Subcutaneous abdominal adipose tissue (tissue), 5 donors: ENCODE data around the gene TRIM26.

ENCODE experiments used
- H3K27ac ChIP-seq: one replicate; pipeline ENCODE4 v1.7.0; 2013; ENCODE audit warnings: low read depth, mild to moderate bottlenecking, inconsistent platforms, low read length, moderate library complexity
- H3K27me3 ChIP-seq, 5 donors: one replicate each; pipeline ENCODE4 v1.7.0; 2013; ENCODE audit warnings: low read length in 5 of 5, inconsistent platforms in 1 of 5; ENCODE audit not compliant: control insufficient read depth in 5 of 5, insufficient read depth in 4 of 5
- H3K36me3 ChIP-seq, 5 donors: one replicate each; pipeline ENCODE4 v1.7.0; 2013; ENCODE audit warnings: low read length in 5 of 5; ENCODE audit not compliant: control insufficient read depth in 5 of 5, insufficient read depth in 5 of 5
- H3K4me1 ChIP-seq, 5 donors: one replicate each; pipeline ENCODE4 v1.7.0; 2013; ENCODE audit warnings: low read length in 5 of 5, mild to moderate bottlenecking in 3 of 5, moderate library complexity in 1 of 5; ENCODE audit not compliant: control insufficient read depth in 5 of 5, insufficient read depth in 5 of 5
- H3K4me3 ChIP-seq, 5 donors: one replicate each; pipeline ENCODE4 v1.7.0; 2013; ENCODE audit warnings: low read length in 5 of 5, low read depth in 1 of 5
- H3K9ac ChIP-seq, 5 donors: one replicate each; pipeline ENCODE4 v1.7.0; 2013; ENCODE audit warnings: low read length in 5 of 5, mild to moderate bottlenecking in 4 of 5, moderate library complexity in 3 of 5
- H3K9me3 ChIP-seq, 5 donors: one replicate each; pipeline ENCODE4 v1.7.0; 2013; ENCODE audit warnings: low read length in 5 of 5; ENCODE audit not compliant: control insufficient read depth in 5 of 5
- donor health status: healthy.
- donor health status: healthy.
- donor health status: healthy.
- donor health status: healthy.
- donor health status: healthy.

Gene TRIM26

DNA sequence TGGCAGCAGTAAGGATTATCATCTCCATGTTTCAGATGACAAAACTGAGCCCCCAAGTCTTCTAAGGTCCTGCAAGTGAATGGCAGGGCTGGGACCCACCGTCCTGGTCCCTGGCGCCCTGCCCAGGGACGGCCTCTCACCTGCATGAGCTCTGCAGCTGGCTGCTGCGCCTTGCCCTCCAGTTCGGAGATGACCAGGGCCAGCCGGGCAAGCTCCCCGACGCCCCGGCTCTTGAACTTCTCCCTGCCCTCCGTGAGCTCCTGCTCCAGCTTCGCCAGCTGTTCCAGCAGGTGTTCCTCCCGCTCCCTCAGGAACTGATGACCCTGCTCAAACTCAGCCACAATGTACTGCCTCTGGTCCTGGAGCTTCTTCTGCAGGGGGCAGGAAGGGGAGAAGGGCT lies 16.8 kb downstream of the TRIM26 start:
- Histone ChIP-seq H3K9me3 (no peaks in the 10 kb centered on the region), H3K9ac (no peak overlapping the region), H3K27me3 (no peaks in the 10 kb centered on the region), H3K4me1 (peaks cover 0 to 6% (median 1%) of the 10 kb centered on the region in 5 donors), H3K27ac (no peak overlapping the region), H3K4me3 (no peak overlapping the region), H3K36me3 (peaks cover 0 to 79% (median 62%) of the 10 kb centered on the region in 5 donors)

DNA sequence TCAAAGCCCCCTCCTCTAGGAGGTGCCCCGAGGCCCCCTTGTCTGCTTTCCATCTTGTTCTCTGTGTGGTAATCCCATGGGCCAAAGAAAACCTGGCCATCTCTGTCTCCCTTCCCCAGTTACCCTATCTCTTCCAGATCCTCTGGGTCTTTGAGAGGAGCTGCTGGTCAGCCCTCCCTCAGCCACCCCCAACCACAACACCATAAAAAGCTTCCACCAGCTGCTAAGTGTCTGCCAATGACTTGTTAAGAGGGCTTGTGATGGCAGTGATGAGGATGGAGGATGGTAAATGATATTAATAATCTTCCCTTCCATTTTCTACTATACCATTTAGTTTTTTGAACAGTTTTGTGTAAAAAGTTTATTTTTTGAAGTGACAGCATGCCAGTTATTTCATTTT lies 17.3 kb downstream of the TRIM26 start:
- no peak overlapping the region for H3K27ac ChIP-seq
- H3K4me1 ChIP-seq: peaks cover 0 to 3% (median 0%) of the 10 kb centered on the region in 5 donors
- peaks cover 0 to 82% (median 66%) of the 10 kb centered on the region in 5 donors for H3K36me3 ChIP-seq
- H3K4me3 ChIP-seq: no peak overlapping the region
- H3K9me3 ChIP-seq: no peaks in the 10 kb centered on the region
- H3K9ac ChIP-seq: no peak overlapping the region
- no peaks in the 10 kb centered on the region for H3K27me3 ChIP-seq

DNA sequence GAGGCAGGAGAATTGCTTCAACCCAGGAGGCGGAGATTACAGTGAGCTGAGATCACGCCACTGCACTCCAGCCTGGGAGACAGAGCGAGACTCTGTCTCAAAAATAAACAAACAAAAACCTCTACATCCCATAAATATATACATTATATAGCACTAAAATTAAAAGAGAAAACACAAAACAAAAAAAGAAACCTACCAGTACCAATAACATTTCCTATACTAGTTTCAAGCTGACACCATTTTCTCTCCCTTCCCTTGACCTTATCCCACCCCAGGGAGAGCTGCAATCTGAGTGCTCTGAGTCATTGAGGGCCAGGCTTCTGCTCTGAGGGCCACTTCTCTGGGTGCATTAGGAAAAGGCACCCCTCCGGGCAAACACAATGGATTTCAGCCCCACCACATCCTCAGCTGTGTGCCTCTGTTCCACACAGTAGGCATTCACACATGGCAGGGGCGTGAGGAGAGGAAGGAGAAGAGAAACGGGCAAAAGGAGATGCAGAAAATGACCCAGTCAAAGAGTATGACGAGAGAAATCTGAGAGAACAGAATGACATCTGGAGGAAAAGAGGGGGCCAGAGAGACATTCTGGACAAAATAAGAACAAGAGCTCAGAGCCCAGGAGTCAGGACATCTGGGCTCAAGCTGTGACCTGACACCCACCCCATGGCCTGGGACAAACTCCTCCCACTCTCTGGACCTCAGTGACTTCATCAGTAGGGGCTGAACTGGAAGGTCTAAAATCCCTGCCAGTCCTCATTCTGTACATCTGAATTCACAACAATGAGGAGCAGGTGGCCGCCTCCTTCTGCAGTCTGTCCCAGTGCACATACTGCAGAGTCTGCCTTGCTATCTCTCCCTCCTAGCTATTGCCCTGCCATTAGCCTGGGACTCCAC lies 18.2 kb downstream of the TRIM26 start:
- Histone ChIP-seq H3K4me3 (no peak overlapping the region), H3K9me3 (no peaks in the 10 kb centered on the region), H3K9ac (no peak overlapping the region), H3K27ac (no peak overlapping the region), H3K4me1 (no peaks in the 10 kb centered on the region), H3K36me3 (peaks cover 0 to 82% (median 66%) of the 10 kb centered on the region in 5 donors), H3K27me3 (no peaks in the 10 kb centered on the region)

DNA sequence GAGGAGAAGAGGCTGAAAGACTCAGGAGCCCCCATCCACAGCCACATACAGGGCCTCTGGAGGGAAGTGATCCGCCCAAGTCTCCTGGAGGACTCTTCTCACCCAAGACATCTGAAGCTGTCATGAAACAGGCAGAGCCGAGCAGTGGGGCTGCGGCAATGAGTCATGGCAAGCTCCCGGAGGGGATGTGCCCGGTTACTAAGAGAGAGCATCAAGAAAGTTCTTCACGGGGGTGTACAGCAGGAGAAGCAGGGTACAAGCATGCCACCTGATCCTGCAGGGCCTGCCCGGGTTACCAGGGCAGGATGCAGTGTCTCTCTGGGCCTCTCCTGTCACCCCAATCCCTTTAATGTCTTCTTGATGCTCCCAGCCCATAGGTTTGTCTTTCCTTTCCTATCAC lies 21.1 kb downstream of the TRIM26 start:
- H3K9ac ChIP-seq: no peak overlapping the region
- no peaks in the 10 kb centered on the region for H3K9me3 ChIP-seq
- H3K27me3 ChIP-seq: no peaks in the 10 kb centered on the region
- no peak overlapping the region for H3K4me3 ChIP-seq
- H3K4me1 ChIP-seq: no peaks in the 10 kb centered on the region
- H3K27ac ChIP-seq: no peak overlapping the region
- H3K36me3 ChIP-seq: peaks cover 7 to 85% (median 68%) of the 10 kb centered on the region in 5 donors

DNA sequence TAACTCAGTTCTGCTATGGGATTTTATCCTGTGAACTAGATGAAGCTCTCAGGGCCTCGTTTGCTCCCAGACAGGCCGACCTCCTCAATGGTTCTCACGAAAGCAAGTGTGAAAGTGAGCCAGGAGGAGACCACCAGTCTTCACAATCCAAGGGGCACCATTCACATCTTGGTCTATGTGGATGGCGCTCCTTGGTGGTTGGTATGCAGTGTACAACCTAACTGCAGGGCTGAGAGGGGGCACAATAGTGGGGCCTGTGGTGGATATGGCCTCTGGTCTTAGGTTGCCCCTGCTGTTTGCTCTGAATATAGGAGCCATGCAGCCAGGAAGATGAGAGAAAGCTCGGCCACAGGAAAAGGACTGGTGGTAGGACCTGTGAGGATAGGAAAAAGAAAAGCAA lies 24.7 kb downstream of the TRIM26 start:
- H3K27ac ChIP-seq: no peak overlapping the region
- no peak overlapping the region for H3K4me3 ChIP-seq
- no peaks in the 10 kb centered on the region for H3K4me1 ChIP-seq
- no peak overlapping the region for H3K9ac ChIP-seq
- H3K27me3 ChIP-seq: no peaks in the 10 kb centered on the region
- H3K9me3 ChIP-seq: no peaks in the 10 kb centered on the region
- peaks cover 13 to 78% (median 67%) of the 10 kb centered on the region in 5 donors for H3K36me3 ChIP-seq

DNA sequence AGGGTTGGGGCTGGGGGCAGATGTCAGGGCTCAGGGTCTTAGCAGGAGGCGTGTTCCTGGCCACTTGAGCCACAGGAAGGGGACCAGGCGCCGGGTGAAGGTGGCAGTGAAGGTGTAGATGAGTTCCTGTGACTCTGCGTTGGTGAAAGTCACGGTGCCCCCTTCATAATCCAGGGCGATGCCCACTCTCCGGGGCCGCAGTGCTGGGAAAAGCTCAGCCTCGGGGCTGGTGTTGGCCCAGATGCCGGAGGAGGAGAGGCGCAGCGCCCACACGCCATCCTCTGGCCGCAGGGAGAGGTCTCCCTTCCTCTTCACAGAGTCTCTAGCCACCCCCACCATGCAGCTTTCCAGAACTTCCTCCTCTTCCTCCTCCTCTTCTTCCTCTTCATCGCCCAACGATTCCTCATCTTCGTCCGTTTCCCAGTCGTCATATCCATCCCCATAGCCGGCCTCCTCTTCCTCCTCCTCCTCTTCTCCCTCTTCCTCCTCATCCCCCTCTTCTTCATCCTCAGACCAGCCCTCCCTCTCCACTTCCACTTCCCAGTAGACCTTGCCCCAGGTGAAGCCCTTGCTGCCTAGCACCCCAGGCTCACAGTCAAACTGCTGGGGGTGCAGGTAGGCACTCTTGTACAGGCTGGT lies 27.2 kb downstream of the TRIM26 start:
- no peak overlapping the region for H3K9ac ChIP-seq
- H3K27me3 ChIP-seq: no peaks in the 10 kb centered on the region
- H3K36me3 ChIP-seq: peaks cover 13 to 63% (median 58%) of the 10 kb centered on the region in 5 donors
- H3K27ac ChIP-seq: no peak overlapping the region
- no peaks in the 10 kb centered on the region for H3K9me3 ChIP-seq
- H3K4me3 ChIP-seq: no peak overlapping the region
- no peaks in the 10 kb centered on the region for H3K4me1 ChIP-seq

DNA sequence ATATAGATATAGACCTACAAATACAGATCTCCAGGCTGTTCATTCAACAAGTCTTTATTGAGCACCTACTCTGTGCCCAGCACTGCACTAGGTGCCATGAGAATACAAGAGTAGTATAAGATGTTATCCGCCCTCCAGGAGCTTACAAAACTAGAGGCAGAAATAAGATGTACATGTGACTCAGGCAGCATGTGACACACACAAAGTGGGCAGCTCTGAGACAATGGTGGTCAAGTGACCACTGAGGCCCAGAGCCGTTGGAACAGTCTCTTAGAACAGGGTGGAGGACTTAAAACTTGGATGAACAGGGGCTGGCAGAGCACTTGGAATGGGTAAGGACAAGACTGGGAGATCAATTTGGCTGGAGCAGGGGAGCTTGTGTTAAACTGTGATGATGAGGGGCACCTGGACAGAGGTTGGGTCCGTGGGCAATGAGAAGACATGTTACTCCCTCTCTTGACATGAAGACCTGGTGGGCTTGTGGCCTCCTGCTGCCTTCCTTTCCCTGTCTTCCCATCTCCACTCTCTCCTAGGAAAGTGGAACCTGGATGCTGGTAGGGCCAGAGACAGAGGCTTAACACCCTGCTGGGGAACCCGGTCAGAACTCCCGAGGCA lies 28.7 kb downstream of the TRIM26 start:
- peaks cover 0 to 3% (median 0%) of the 10 kb centered on the region in 5 donors for H3K9me3 ChIP-seq
- no peak overlapping the region for H3K9ac ChIP-seq
- no peaks in the 10 kb centered on the region for H3K27me3 ChIP-seq
- peaks cover 13 to 49% (median 44%) of the 10 kb centered on the region in 5 donors for H3K36me3 ChIP-seq
- no peak overlapping the region for H3K27ac ChIP-seq
- no peaks in the 10 kb centered on the region for H3K4me1 ChIP-seq
- no peak overlapping the region for H3K4me3 ChIP-seq

DNA sequence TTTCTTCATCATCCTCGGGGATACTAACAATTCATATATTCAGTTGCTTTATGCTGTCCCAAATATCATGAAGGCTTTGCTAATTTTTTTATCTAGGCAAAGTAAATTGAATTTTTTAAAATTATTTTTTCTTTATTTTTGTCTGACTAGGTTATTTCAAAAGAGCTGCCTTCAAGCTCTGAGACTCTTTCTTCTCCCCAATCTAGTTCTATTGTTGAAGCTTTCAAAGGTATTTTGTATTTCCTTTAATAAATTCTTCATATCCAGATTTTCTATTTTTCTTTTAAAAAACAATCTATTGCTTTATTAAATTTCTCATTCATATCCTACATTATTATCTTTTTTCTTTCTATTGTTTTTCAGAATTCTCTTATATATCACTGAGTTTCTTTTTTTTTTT lies 33.1 kb downstream of the TRIM26 start:
- Histone ChIP-seq H3K9ac (no peak overlapping the region), H3K4me1 (no peaks in the 10 kb centered on the region), H3K36me3 (peaks cover 0 to 9% (median 5%) of the 10 kb centered on the region in 5 donors), H3K4me3 (no peak overlapping the region), H3K27ac (no peak overlapping the region), H3K27me3 (peaks cover 0 to 4% (median 4%) of the 10 kb centered on the region in 5 donors), H3K9me3 (peaks cover 0 to 3% (median 0%) of the 10 kb centered on the region in 5 donors)

DNA sequence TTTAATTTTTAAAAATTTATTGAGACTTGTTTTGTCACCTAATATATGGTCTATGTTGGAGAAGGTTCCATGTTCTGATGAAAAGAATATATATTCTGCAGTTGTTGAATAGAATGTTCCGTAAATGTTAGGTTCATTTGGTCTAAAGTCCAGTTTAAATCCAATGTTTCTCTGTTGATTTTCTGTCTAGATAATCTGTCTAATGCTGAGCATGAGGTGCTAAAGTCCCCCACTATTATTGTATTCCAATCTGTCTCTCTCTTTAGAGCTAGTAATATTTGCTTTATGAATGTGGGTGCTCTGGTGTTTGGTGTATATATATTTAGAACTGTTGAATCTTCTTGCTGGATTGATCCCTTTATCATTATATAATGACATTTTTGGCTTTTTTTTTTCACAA lies 34.4 kb downstream of the TRIM26 start:
- Histone ChIP-seq H3K36me3 (no peaks in the 10 kb centered on the region), H3K4me1 (no peaks in the 10 kb centered on the region), H3K27ac (no peak overlapping the region)

DNA sequence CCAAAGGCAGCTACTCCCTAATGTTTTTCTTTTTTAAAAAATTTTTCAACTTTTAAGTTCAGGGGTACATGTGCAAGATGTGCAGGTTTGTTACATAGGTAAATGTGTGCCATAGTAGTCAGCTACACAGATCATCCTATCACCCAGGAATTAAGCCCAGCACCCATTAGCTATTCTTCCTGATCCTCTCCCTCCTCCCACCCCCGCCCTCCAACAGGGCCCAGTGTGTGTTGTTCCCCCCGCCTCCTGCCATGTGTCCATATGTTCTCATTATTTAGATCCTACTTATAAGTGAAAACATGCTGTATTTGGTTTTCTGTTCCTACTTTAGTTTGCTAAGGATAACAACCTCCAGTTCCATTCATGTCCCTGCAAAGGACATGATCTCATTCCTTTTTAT lies 37.4 kb downstream of the TRIM26 start:
- Histone ChIP-seq H3K27me3 (peaks cover 15 to 26% (median 19%) of the 10 kb centered on the region in 5 donors), H3K27ac (no peak overlapping the region), H3K4me1 (peaks cover 0 to 7% (median 6%) of the 10 kb centered on the region in 5 donors), H3K36me3 (no peaks in the 10 kb centered on the region), H3K9me3 (peaks cover 0 to 3% (median 0%) of the 10 kb centered on the region in 5 donors), H3K4me3 (no peak overlapping the region), H3K9ac (no peak overlapping the region)

More for the DNA sequence above, 34.4 kb downstream of the TRIM26 start:
- Histone ChIP-seq H3K27me3 (peaks cover 2 to 7% (median 6%) of the 10 kb centered on the region in 5 donors), H3K9me3 (peaks cover 0 to 3% (median 0%) of the 10 kb centered on the region in 5 donors), H3K9ac (no peak overlapping the region), H3K4me3 (no peak overlapping the region)
